Kidney (tissue), 14 donors: ENCODE data around the gene ATP6V0D1. TPM values are rescaled to one million over a fixed set of nuclear protein-coding genes. Genes with fewer than 3 reads are reported as not detected.
A peak's percentile ranks its signal among the peaks of the same experiment; 100 is the strongest.

ENCODE experiments used
- DNase-seq, 5 donors: peaks; one replicate each; pipeline ENCODE4 v3.0.0-alpha.2; 2013 to 2020
- FAIRE-seq: peaks from 2 replicates; lab custom pipeline; 2012; peaks lifted over from hg19 to GRCh38; lab: Jason Lieb, UNC
- H3K27ac ChIP-seq, 2 donors: one replicate each; pipeline ENCODE4 v1.7.0; 2013; ENCODE audit warnings: low read depth in 2 of 2, low read length in 2 of 2, inconsistent platforms in 1 of 2
- H3K27me3 ChIP-seq: one replicate; pipeline ENCODE4 v1.7.1; 2013; ENCODE audit warnings: low read length, inconsistent platforms; ENCODE audit not compliant: control insufficient read depth, insufficient read depth
- H3K36me3 ChIP-seq, 3 donors: one replicate each; pipeline versions ENCODE4 v1.7.0 to v1.7.1; 2013; ENCODE audit warnings: low read length in 3 of 3, control low read depth in 1 of 3, inconsistent platforms in 1 of 3; ENCODE audit not compliant: insufficient read depth in 3 of 3, control insufficient read depth in 2 of 3
- H3K4me1 ChIP-seq, 3 donors: one replicate each; pipeline versions ENCODE4 v1.7.0 to v1.7.1; 2013; ENCODE audit warnings: low read length in 3 of 3, inconsistent platforms in 1 of 3, low read depth in 1 of 3; ENCODE audit not compliant: control insufficient read depth in 2 of 3, insufficient read depth in 2 of 3
- H3K4me3 ChIP-seq, 3 donors: one replicate each; pipeline versions ENCODE4 v1.7.0 to v1.8.1; 2013; ENCODE audit warnings: low read length in 3 of 3, control low read depth in 1 of 3, inconsistent platforms in 1 of 3
- H3K9ac ChIP-seq, 3 donors: one replicate each; pipeline versions ENCODE4 v1.7.0 to v1.7.1; 2013; ENCODE audit warnings: low read length in 3 of 3, control low read depth in 1 of 3, inconsistent platforms in 1 of 3
- H3K9me3 ChIP-seq, 3 donors: one replicate each; pipeline versions ENCODE4 v1.7.0 to v1.7.1; 2013; ENCODE audit warnings: low read length in 3 of 3, control low read depth in 1 of 3, inconsistent platforms in 1 of 3; ENCODE audit not compliant: control insufficient read depth in 2 of 3, insufficient read depth in 1 of 3
- CTCF ChIP-seq: IDR thresholded peaks from 3 replicates; pipeline ENCODE4 v1.5.1; 2012; ENCODE audit warnings: mild to moderate bottlenecking, moderate library complexity, borderline replicate concordance; ENCODE audit not compliant: insufficient read depth; ENCODE audit errors: extremely low read depth
- intact Hi-C: fragments of 100-400 bp; cut with DNase I; formaldehyde crosslinking; loops from one replicate; pipeline ENCODE4 v1.11.1; 2022
- polyA plus RNA-seq: library from polyadenylated mRNA; stranded (reverse); fragments of 350-450 nt; fragmentation: Illumina TruSeq; extraction: RNeasy Lipid Tissue Mini Kit (QIAGEN cat#74804); gene quantifications from one replicate; pipeline ENCODE4 v1.2.3, GENCODE V29; 2014; ENCODE audit warnings: low read depth, low replicate concordance; ENCODE audit not compliant: insufficient read depth
- total RNA-seq: library from RNA; stranded (reverse); fragmentation: NEBNext Ultra II Directional; extraction: Animal tissue kit (Norgen Biotek cat#: 25700); gene quantifications from one replicate; pipeline ENCODE4 v1.2.1, GENCODE V29; 2021
- donor health status: control.
- donor health status: control.
- donor health status: control.
- donor health status: control.
- donor health status: control.
- donor health status: DM: yes; HTN: yes; CAD: no.
- donor health status: Normal renal cell carcinoma (clear cell type).

Gene ATP6V0D1
- total and polyA plus RNA-seq, 2 donors from 2014 or later: 100 to 208 TPM

GRCh38 chr16:67403976-67404555 lies 76.9 kb downstream of the ATP6V0D1 start:
- H3K4me3 ChIP-seq: no peak overlapping the region
- DNase-seq: no peak
- intact Hi-C loops: no loop called here

GRCh38 chr16:67400901-67401300 lies 80.1 kb downstream of the ATP6V0D1 start:
- Histone ChIP-seq H3K9ac (no peak overlapping the region), H3K4me3 (no peak overlapping the region), H3K9me3 (no peaks in the 10 kb centered on the region), H3K36me3 (no peaks in the 10 kb centered on the region), H3K4me1 (peaks cover 0 to 28% (median 3%) of the 10 kb centered on the region in 3 donors), H3K27ac (no peak overlapping the region), H3K27me3 (no peaks in the 10 kb centered on the region)
- no peak for TF ChIP-seq CTCF
- intact Hi-C loops: no loop called here
- DNase-seq (no peak), FAIRE-seq (no peak)

More at GRCh38 chr16:67403976-67404555, 76.9 kb downstream of the ATP6V0D1 start:
- H3K36me3 ChIP-seq: no peaks in the 10 kb centered on the region
- H3K27me3 ChIP-seq: no peaks in the 10 kb centered on the region
- no peak overlapping the region for H3K9ac ChIP-seq
- H3K27ac ChIP-seq: peak overlapping the region; percentile 80 to 86
- no peak for FAIRE-seq
- no peaks in the 10 kb centered on the region for H3K9me3 ChIP-seq
- H3K4me1 ChIP-seq: peaks cover 0 to 12% (median 3%) of the 10 kb centered on the region in 3 donors
- no peak for TF ChIP-seq CTCF

GRCh38 chr16:67399749-67400704 lies 80.9 kb downstream of the ATP6V0D1 start:
- H3K27me3 ChIP-seq: no peaks in the 10 kb centered on the region
- TF ChIP-seq CTCF: no peak
- no peaks in the 10 kb centered on the region for H3K9me3 ChIP-seq
- H3K36me3 ChIP-seq: no peaks in the 10 kb centered on the region
- DNase-seq (peak in 1 of 5 donors; percentile 60), FAIRE-seq (no peak)
- H3K4me3 ChIP-seq: no peak overlapping the region
- intact Hi-C loops: no loop called here
- no peak overlapping the region for H3K27ac ChIP-seq
- H3K9ac ChIP-seq: no peak overlapping the region
- peaks cover 0 to 25% (median 2%) of the 10 kb centered on the region in 3 donors for H3K4me1 ChIP-seq
